Central memory CD8-positive, alpha-beta T cell (primary cell): ENCODE data around the gene MGAM2.
"Not testable (repeated sequence)": the region's sequence is repeated elsewhere in the genome, so short reads cannot be mapped to it uniquely, and the experiment has no call there.

Source experiments
- ATAC-seq: fragments of 150-1000 bp; cut with Tn5 transposase; replicated peaks from 2 replicates; pipeline ENCODE4 v1.10.0; 2022; ENCODE audit warnings: mild to moderate bottlenecking, moderate FRiP score, moderate number of reproducible peaks; ENCODE audit not compliant: poor library complexity, severe bottlenecking; ENCODE audit errors: extremely low read depth
- DNase-seq, 2 donors: peaks; one replicate each; pipeline ENCODE4 v3.0.0; 2021; ENCODE audit warnings: low spot score in 2 of 2
- H3K27ac Mint-ChIP-seq: one replicate; pipeline ENCODE4 v1.8.0; 2022; ENCODE audit warnings: low read depth, mild to moderate bottlenecking, moderate library complexity, mixed read lengths
- H3K27me3 Mint-ChIP-seq: one replicate; pipeline ENCODE4 v1.8.0; 2022; ENCODE audit warnings: mixed read lengths
- H3K36me3 Mint-ChIP-seq: one replicate; pipeline ENCODE4 v1.8.0; 2022; ENCODE audit warnings: mild to moderate bottlenecking, moderate library complexity, mixed read lengths; ENCODE audit not compliant: insufficient read depth
- H3K4me1 Mint-ChIP-seq: one replicate; pipeline ENCODE4 v1.8.0; 2022; ENCODE audit warnings: mixed read lengths
- H3K4me3 Mint-ChIP-seq: one replicate; pipeline ENCODE4 v1.8.0; 2022; ENCODE audit warnings: mild to moderate bottlenecking, moderate library complexity, mixed read lengths
- H3K9me3 Mint-ChIP-seq: one replicate; pipeline ENCODE4 v1.8.0; 2022; ENCODE audit warnings: mixed read lengths

MGAM2 gene

DNA sequence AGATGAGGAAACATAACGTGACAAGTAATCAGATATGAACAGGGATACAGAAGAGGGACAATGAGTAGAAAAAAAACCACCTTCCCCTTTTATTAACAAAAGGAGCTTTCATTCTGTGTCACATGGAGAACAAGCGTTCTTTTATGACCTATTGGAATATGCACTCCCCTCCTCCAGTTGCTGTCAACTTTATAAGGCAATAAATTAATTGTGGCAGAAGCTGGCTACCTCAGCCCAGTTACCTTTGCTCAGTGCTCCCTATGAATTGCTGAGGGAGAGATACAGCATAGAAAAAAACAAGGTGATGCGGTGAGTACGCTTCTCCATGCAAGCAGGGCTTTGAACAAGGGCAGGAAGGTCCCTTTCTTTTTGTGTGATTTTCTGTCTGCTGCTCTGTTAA is at the start of gene MGAM2:
TSS of gene MGAM2 (plus strand) at position 220 of the 400 bp plus-strand sequence. CDS start 5,156 bp downstream, outside the sequence.
- Mint-ChIP-seq H3K9me3 (no peaks in the 10 kb centered on the region), H3K27ac (no peak within 1 kb of the TSS), H3K4me1 (no peaks in the 10 kb centered on the region), H3K36me3 (no peaks in the 10 kb centered on the region), H3K27me3 (peaks cover 12% of the 10 kb centered on the region), H3K4me3 (no peak within 1 kb of the TSS)
- no peak for DNase-seq
- no peak for ATAC-seq

- Mint-ChIP-seq H3K9me3 (no peaks in the 10 kb centered on the region), H3K27me3 (peaks cover 18% of the 10 kb centered on the region), H3K27ac (no peak overlapping the region), H3K4me3 (no peak overlapping the region), H3K4me1 (no peaks in the 10 kb centered on the region), H3K36me3 (no peaks in the 10 kb centered on the region)
- no peak for ATAC-seq
- no peak for DNase-seq
Observed at GRCh38 chr7:142063551-142064442, 47.7 kb upstream of the MGAM2 start.

DNA sequence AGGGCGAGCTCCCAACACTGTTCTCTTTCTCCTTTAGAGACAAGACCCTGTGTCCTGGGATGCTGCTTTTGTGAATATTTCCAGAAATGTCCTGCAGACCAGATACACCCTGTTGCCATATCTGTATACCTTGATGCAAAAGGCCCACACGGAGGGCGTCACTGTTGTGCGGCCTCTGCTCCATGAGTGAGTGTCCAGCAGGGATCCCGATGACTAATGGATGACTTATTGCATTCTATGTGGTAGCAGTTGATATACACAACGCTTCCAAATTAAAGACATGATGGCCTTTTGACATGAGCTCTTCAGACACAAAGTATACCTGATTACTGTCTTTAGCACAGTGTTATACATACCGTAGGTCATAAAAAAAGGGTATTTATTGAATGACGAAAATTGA is 45.0 kb upstream of the MGAM2 start:
- no peaks in the 10 kb centered on the region for H3K4me1 Mint-ChIP-seq

GRCh38 chr7:142077762-142078161 is 33.8 kb upstream of the MGAM2 start:
- H3K9me3 Mint-ChIP-seq = peaks cover 5% of the 10 kb centered on the region
- peaks cover 9% of the 10 kb centered on the region for H3K27me3 Mint-ChIP-seq
- H3K36me3 Mint-ChIP-seq = no peaks in the 10 kb centered on the region
- no peak overlapping the region for H3K27ac Mint-ChIP-seq
- DNase-seq (no peak), ATAC-seq (no peak)
- no peaks in the 10 kb centered on the region for H3K4me1 Mint-ChIP-seq
- H3K4me3 Mint-ChIP-seq = no peak overlapping the region

More for the DNA sequence above, 45.0 kb upstream of the MGAM2 start:
- H3K27ac Mint-ChIP-seq = no peak overlapping the region
- no peak for DNase-seq
- no peaks in the 10 kb centered on the region for H3K9me3 Mint-ChIP-seq
- ATAC-seq = no peak
- H3K36me3 Mint-ChIP-seq = no peaks in the 10 kb centered on the region
- H3K27me3 Mint-ChIP-seq = peaks cover 9% of the 10 kb centered on the region
- H3K4me3 Mint-ChIP-seq = no peak overlapping the region

DNA sequence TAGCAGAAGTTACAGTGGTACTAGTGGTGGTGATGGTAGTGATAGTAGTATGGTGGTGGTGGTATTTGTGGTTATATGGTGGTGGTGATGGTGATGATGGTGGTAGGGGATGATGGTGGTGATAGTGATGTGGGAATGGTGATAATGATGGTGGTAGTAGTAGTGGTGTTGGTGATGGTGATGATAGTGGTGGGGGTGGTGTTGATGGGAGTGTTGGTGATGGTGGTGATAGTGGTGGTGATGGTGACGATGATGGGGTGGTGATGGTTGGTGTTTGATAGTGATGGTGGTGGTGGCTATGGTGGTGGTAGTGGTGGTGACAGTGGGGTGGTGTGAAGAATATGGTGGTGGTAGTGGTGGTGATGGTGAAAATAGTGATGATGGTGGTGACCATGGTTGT is 27.9 kb upstream of the MGAM2 start:
- no peak for ATAC-seq
- no peaks in the 10 kb centered on the region for H3K4me1 Mint-ChIP-seq

DNA sequence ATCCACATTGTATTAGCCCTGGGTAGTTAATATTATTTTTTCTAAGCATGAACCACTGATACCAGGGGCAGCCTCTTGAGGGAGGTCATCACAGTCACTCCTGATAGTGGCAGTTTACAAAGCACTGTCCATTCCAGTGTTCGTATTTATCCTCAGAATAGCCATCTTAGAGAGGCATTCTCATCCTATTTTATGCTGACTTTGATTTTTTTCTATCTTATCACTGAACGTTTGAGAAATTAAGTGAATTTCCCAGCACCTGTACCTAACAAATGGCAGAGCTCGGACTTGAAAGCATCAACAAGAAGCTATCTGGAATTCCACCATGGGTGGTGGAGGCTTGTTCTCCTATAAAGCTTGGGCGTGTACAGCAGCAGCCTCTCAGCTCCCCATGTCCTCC is 26.1 kb upstream of the MGAM2 start:
- Mint-ChIP-seq H3K9me3 (peaks cover 11% of the 10 kb centered on the region), H3K27me3 (peaks cover 17% of the 10 kb centered on the region), H3K36me3 (no peaks in the 10 kb centered on the region), H3K4me1 (no peaks in the 10 kb centered on the region), H3K27ac (no peak overlapping the region), H3K4me3 (no peak overlapping the region)
- DNase-seq (no peak), ATAC-seq (no peak)

More for the DNA sequence above, 27.9 kb upstream of the MGAM2 start:
- Mint-ChIP-seq H3K9me3 (peaks cover 11% of the 10 kb centered on the region), H3K4me3 (no peak overlapping the region), H3K27me3 (peaks cover 17% of the 10 kb centered on the region), H3K27ac (no peak overlapping the region), H3K36me3 (no peaks in the 10 kb centered on the region)
- DNase-seq = no peak

DNA sequence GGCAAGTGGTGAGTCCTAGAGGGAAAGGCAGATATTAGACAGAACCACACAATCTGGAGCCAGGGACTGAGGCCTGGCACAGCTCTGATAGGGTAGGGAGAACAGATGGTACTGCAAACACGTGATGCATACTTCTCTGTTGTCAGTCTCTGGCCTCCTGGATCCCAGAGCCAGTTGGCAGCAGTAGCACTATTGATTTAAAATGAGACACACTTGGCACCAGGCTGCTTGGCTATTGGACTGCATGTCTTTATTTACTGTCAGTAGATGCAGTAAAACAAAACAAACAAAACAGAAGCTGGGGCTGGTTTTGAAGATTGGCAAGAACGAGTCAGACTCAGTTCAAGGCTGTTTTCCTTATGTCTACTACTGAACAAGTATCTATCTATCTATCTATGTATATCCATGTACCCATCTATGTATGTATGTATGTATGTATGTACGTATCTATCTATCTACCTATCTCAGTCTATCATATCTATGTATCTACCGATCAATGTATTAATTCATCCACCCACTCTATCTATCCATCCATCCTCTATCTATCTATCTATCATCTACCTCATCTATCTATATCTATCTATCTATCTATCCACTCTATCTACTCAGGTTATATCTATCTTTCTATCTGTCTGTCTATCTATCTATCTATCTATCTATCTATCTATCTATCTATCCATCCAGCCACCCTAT is 23.4 kb upstream of the MGAM2 start:
- no peaks in the 10 kb centered on the region for H3K4me1 Mint-ChIP-seq
- H3K9me3 Mint-ChIP-seq = peaks cover 6% of the 10 kb centered on the region
- DNase-seq (no peak), ATAC-seq (no peak)
- no peak overlapping the region for H3K4me3 Mint-ChIP-seq
- H3K36me3 Mint-ChIP-seq = no peaks in the 10 kb centered on the region
- H3K27me3 Mint-ChIP-seq = peaks cover 8% of the 10 kb centered on the region
- no peak overlapping the region for H3K27ac Mint-ChIP-seq

- no peaks in the 10 kb centered on the region for H3K4me1 Mint-ChIP-seq
- peaks cover 8% of the 10 kb centered on the region for H3K27me3 Mint-ChIP-seq
- H3K27ac Mint-ChIP-seq = no peak overlapping the region
- ATAC-seq = no peak
- H3K4me3 Mint-ChIP-seq = no peak overlapping the region
- no peaks in the 10 kb centered on the region for H3K36me3 Mint-ChIP-seq
- DNase-seq = no peak
- H3K9me3 Mint-ChIP-seq = no peaks in the 10 kb centered on the region
Observed at GRCh38 chr7:142089035-142089434, 22.5 kb upstream of the MGAM2 start.

DNA sequence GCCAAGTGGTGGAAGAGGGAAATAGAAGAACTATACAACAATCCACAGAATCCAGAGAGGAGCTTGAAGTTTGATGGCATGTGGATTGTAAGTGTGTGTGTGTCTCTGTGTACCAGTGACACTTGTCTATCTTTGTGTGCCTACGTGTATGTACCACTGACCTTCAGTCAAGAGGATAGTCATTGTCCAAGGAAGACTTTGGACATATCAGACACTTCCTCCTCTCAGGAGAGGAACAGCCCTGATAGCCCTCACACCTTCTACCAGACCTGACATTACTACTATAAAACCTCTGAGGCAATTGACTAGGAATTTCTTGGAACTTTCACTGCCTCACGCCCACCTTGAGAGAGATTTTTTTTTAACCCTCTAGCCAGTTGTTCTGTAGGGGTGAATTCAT is 19.6 kb upstream of the MGAM2 start:
- H3K27me3 Mint-ChIP-seq = peaks cover 6% of the 10 kb centered on the region
- no peak overlapping the region for H3K27ac Mint-ChIP-seq
- H3K36me3 Mint-ChIP-seq = no peaks in the 10 kb centered on the region
- no peak for DNase-seq
- no peaks in the 10 kb centered on the region for H3K4me1 Mint-ChIP-seq
- H3K4me3 Mint-ChIP-seq = no peak overlapping the region
- ATAC-seq = no peak
- H3K9me3 Mint-ChIP-seq = no peaks in the 10 kb centered on the region

GRCh38 chr7:142094861-142095260 is 16.7 kb upstream of the MGAM2 start:
- DNase-seq (no peak), ATAC-seq (no peak)
- H3K27ac Mint-ChIP-seq = no peak overlapping the region
- no peak overlapping the region for H3K4me3 Mint-ChIP-seq
- no peaks in the 10 kb centered on the region for H3K36me3 Mint-ChIP-seq
- no peaks in the 10 kb centered on the region for H3K9me3 Mint-ChIP-seq
- H3K4me1 Mint-ChIP-seq = no peaks in the 10 kb centered on the region
- no peaks in the 10 kb centered on the region for H3K27me3 Mint-ChIP-seq

- no peaks in the 10 kb centered on the region for H3K9me3 Mint-ChIP-seq
- DNase-seq (no peak), ATAC-seq (no peak)
- H3K36me3 Mint-ChIP-seq = no peaks in the 10 kb centered on the region
- H3K27ac Mint-ChIP-seq = no peak overlapping the region
- H3K4me3 Mint-ChIP-seq = no peak overlapping the region
- H3K4me1 Mint-ChIP-seq = no peaks in the 10 kb centered on the region
- H3K27me3 Mint-ChIP-seq = no peaks in the 10 kb centered on the region
Observed at GRCh38 chr7:142097571-142097970, 13.9 kb upstream of the MGAM2 start.

- H3K4me1 Mint-ChIP-seq = no peaks in the 10 kb centered on the region
- H3K36me3 Mint-ChIP-seq = no peaks in the 10 kb centered on the region
- no peak overlapping the region for H3K4me3 Mint-ChIP-seq
- no peaks in the 10 kb centered on the region for H3K9me3 Mint-ChIP-seq
- ATAC-seq = no peak
- no peak overlapping the region for H3K27ac Mint-ChIP-seq
- no peaks in the 10 kb centered on the region for H3K27me3 Mint-ChIP-seq
- no peak for DNase-seq
Observed at GRCh38 chr7:142098004-142098403, 13.5 kb upstream of the MGAM2 start.

DNA sequence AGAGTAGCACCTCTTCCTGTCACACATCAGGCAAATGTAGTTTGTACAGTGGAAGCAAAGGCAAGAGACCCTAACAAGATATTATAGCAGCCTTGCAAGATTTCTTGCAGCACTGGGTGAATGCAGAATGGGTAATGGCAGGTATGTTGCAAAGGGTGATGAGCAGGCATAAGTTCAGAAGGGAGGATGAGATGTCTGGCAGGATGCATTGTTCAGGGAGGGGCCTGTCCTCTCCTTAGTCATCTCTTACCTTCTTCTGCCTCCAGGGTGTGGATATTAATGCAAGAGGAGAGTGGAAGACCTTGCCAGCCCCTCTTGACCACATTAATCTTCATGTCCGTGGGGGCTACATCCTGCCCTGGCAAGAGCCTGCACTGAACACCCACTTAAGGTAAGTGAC is 12.2 kb upstream of the MGAM2 start:
- not testable (repeated sequence) for H3K4me1 Mint-ChIP-seq, ATAC-seq, H3K27me3 Mint-ChIP-seq, H3K9me3 Mint-ChIP-seq, H3K4me3 Mint-ChIP-seq, DNase-seq, H3K36me3 Mint-ChIP-seq, H3K27ac Mint-ChIP-seq
